Osteoblast (primary cell): Measurements from ENCODE around the gene C1orf52. TPM values are rescaled to one million over a fixed set of nuclear protein-coding genes. Genes with fewer than 3 reads are reported as not detected.
A peak's percentile ranks its signal among the peaks of the same experiment; 100 is the strongest.

ENCODE experiments used
- DNase-seq: peaks from one replicate; pipeline ENCODE4 v3.0.0; 2011; ENCODE audit warnings: low spot score, mixed read lengths; ENCODE audit not compliant: insufficient read length; ENCODE audit errors: missing footprints
- H2AFZ ChIP-seq: 2 replicates; pipeline ENCODE4 v1.6.0; 2011; ENCODE audit warnings: mild to moderate bottlenecking, low read length
- H3K27ac ChIP-seq: 2 replicates; pipeline ENCODE4 v1.5.1; 2011; ENCODE audit warnings: mild to moderate bottlenecking, low read depth, low read length, moderate library complexity
- H3K27me3 ChIP-seq: 2 replicates; pipeline ENCODE4 v1.6.0; 2012; ENCODE audit warnings: mild to moderate bottlenecking, control low read depth, inconsistent platforms, low read length, moderate library complexity; ENCODE audit not compliant: insufficient read depth
- H3K36me3 ChIP-seq: 2 replicates; pipeline ENCODE4 v1.5.1; 2011; ENCODE audit warnings: mild to moderate bottlenecking, low read length, control low read depth, moderate library complexity; ENCODE audit not compliant: insufficient read depth
- H3K4me1 ChIP-seq: 2 replicates; pipeline ENCODE4 v1.5.1; 2011; ENCODE audit warnings: mild to moderate bottlenecking, low read length, control low read depth, moderate library complexity; ENCODE audit not compliant: insufficient read depth
- H3K4me2 ChIP-seq: 2 replicates; pipeline ENCODE4 v1.6.0; 2011; ENCODE audit warnings: mild to moderate bottlenecking, low read length; ENCODE audit not compliant: insufficient read depth
- H3K4me3 ChIP-seq: fragments of 200-600 bp; sonication (generic); 3 replicates; pipeline ENCODE4 v1.5.1; 2012; ENCODE audit warnings: mild to moderate bottlenecking, low read length, inconsistent platforms; ENCODE audit not compliant: insufficient read depth
- H3K79me2 ChIP-seq: 2 replicates; pipeline ENCODE4 v1.6.0; 2012; ENCODE audit warnings: mild to moderate bottlenecking, low read length, control low read depth, inconsistent platforms; ENCODE audit not compliant: insufficient read depth
- H3K9me3 ChIP-seq: 2 replicates; pipeline ENCODE4 v1.5.1; 2011; ENCODE audit warnings: low read depth, low read length, control low read depth
- H4K20me1 ChIP-seq: 2 replicates; pipeline ENCODE4 v1.6.0; 2012; ENCODE audit warnings: mild to moderate bottlenecking, low read length, control low read depth; ENCODE audit not compliant: insufficient read depth
- total RNA-seq: library from RNA; depleted of rRNA; stranded (reverse); fragments of >200 nt; gene quantifications from 2 replicates; pipeline ENCODE4 v1.2.3, GENCODE V29; 2012
- TF ChIP-seq, protein P1 (sequence below): IDR thresholded peaks from 2 replicates; pipeline ENCODE4 v1.5.1; 2011; ENCODE audit warnings: mild to moderate bottlenecking, low read depth, low read length, moderate library complexity; ENCODE audit errors: extremely low read depth

The C1orf52 gene
- total RNA-seq, 1 donor: 13.0 TPM

DNA sequence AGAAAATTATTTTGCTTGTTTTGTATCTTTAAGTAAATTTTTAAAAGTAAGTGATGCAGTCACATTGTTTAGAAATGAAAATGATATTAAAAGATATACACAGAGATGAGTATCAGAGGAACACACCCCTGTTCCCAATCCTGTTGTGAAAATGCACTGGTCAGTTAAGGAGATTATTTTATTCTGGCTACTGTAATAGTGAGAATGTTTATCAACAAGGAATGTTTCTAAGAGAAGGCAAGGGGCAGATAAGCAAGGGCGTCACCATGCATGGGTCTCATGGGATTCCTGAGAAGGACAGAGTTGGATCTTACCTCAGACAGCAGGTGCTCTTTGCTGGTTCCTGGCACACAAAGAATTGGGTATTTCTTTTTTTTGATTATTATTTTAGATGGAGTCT, 21.8 kb downstream of the C1orf52 start:
- Histone ChIP-seq H4K20me1 (no peaks in the 10 kb centered on the region), H3K79me2 (no peaks in the 10 kb centered on the region), H3K9me3 (no peaks in the 10 kb centered on the region), H3K36me3 (no peaks in the 10 kb centered on the region), H3K27ac (no peak overlapping the region), H3K4me3 (no peak overlapping the region), H3K27me3 (peaks cover 3% of the 10 kb centered on the region), H3K4me1 (peaks cover 7% of the 10 kb centered on the region), H3K4me2 (no peak overlapping the region), H2AFZ (no peak overlapping the region)
- TF ChIP-seq, protein P1, sequence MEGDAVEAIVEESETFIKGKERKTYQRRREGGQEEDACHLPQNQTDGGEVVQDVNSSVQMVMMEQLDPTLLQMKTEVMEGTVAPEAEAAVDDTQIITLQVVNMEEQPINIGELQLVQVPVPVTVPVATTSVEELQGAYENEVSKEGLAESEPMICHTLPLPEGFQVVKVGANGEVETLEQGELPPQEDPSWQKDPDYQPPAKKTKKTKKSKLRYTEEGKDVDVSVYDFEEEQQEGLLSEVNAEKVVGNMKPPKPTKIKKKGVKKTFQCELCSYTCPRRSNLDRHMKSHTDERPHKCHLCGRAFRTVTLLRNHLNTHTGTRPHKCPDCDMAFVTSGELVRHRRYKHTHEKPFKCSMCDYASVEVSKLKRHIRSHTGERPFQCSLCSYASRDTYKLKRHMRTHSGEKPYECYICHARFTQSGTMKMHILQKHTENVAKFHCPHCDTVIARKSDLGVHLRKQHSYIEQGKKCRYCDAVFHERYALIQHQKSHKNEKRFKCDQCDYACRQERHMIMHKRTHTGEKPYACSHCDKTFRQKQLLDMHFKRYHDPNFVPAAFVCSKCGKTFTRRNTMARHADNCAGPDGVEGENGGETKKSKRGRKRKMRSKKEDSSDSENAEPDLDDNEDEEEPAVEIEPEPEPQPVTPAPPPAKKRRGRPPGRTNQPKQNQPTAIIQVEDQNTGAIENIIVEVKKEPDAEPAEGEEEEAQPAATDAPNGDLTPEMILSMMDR: no peak
- DNase-seq: no peak

DNA sequence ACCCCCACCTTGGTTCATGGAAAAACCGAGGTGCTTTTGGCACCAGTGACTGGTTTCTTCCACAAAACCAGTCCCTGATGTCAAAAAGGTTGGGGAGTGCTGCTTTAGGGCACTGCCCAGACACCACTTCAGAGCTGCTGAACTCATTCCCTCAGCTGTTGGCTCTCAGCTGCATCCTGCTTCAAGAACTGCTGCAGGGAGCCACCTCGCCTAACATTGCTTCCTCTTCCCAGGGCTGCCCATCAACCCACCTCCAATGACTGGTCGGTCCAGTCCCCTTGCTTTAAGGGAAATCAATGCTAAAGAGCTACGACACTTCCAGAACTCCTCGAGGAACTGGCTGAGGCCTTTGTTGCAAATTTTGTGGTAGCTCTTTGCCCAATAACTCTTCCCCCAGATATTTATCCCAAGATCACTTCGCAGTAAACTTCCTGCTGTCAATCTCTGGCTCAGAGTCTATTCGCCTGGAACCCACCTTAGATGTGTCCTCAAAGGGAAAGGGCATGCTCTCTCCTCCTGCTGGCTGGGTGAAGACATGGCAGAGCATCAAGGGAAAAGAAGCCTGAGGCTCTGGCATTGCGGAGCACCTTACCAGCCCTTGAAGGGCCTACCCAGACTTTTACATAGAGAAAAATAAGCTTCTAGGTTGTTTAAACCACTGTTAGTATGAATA, 29.0 kb downstream of the C1orf52 start:
- Histone ChIP-seq H4K20me1 (no peaks in the 10 kb centered on the region), H3K79me2 (no peaks in the 10 kb centered on the region), H3K27ac (no peak overlapping the region), H3K27me3 (no peaks in the 10 kb centered on the region), H3K4me2 (no peak overlapping the region), H3K9me3 (no peaks in the 10 kb centered on the region), H2AFZ (no peak overlapping the region), H3K4me3 (no peak overlapping the region), H3K4me1 (peaks cover 9% of the 10 kb centered on the region), H3K36me3 (no peaks in the 10 kb centered on the region)
- no peak for DNase-seq
- TF ChIP-seq, protein P1: peak; percentile 48

DNA sequence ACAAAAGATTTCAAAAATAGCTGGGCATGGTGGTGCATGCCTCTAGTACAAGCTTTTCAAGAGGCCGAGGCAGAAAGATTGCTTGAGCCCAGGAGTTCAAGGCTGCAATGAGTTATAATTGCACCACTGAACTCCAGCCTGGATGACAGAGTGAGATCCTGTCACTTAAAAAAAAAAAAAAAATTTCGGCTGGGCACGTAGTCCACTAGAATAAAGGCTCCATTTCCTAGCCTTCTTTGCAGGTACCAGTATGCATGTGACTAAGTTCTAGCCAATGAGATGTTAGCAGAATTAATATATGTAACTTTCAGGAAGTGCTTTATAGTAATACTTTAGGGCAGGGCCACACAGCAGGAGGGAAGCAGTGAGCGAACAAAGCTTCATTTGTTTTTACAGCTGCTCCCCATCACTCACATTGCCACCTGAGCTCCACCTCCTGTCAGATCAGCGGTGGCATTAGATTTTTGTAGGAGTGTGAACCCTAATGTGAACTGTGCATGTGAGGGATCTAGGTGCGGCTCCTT, 29.8 kb downstream of the C1orf52 start:
- Histone ChIP-seq H2AFZ (no peak overlapping the region), H4K20me1 (no peaks in the 10 kb centered on the region), H3K4me1 (peaks cover 11% of the 10 kb centered on the region), H3K9me3 (no peaks in the 10 kb centered on the region), H3K27me3 (no peaks in the 10 kb centered on the region), H3K4me2 (no peak overlapping the region), H3K79me2 (no peaks in the 10 kb centered on the region), H3K36me3 (no peaks in the 10 kb centered on the region), H3K27ac (no peak overlapping the region), H3K4me3 (no peak overlapping the region)
- no peak for DNase-seq
- TF ChIP-seq, protein P1: no peak

DNA sequence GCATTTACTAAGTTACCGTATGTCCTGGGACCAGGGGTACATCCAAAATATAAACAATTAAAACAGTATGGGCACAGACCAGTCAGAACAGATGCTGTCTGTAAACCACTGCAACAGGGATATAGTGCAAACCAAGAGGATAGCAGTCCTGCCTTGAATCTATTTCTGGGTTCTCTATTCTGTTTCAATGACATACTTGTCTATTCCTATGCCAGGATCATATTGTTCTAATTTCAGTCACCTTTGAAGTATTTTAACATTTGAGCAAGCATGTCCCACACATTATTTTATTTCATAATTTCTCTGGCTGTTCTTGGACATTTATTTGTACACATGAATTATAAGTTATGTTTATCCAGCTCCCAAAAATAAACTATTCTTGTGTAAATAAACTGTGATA, 30.5 kb downstream of the C1orf52 start:
- Histone ChIP-seq H3K4me3 (no peak overlapping the region), H4K20me1 (no peaks in the 10 kb centered on the region), H3K36me3 (no peaks in the 10 kb centered on the region), H3K79me2 (no peaks in the 10 kb centered on the region), H3K4me1 (peaks cover 11% of the 10 kb centered on the region), H3K9me3 (no peaks in the 10 kb centered on the region), H2AFZ (no peak overlapping the region), H3K27ac (no peak overlapping the region), H3K4me2 (no peak overlapping the region), H3K27me3 (no peaks in the 10 kb centered on the region)
- TF ChIP-seq, protein P1: no peak
- no peak for DNase-seq
